HepG2 (cell line): Measurements from ENCODE around the gene A2ML1. TPM values are rescaled to one million over a fixed set of nuclear protein-coding genes. Genes with fewer than 3 reads are reported as not detected.

Source experiments
- ATAC-seq: fragments of 200-7000 bp; cut with Tn5 transposase; 3 replicates; pipeline ENCODE4 v1.9.1; 2020; ENCODE audit warnings: mild to moderate bottlenecking, moderate library complexity
- Bru-seq: library from RNA; stranded (reverse); fragments of 400-500 nt; gene quantifications from one replicate; lab custom pipeline; 2021; lab: Mats Ljungman, UMichigan
- BruChase-seq, 2 experiments: library from RNA; stranded (reverse); fragments of 400-500 nt; gene quantifications; one replicate each; lab custom pipeline; 2021; lab: Mats Ljungman, UMichigan
- BruUV-seq: library from RNA; stranded (reverse); fragments of 400-500 nt; replicated peaks from 2 replicates; lab custom pipeline; 2021; lab: Mats Ljungman, UMichigan
- CTCF ChIA-PET: fragments of 300-600 bp; formaldehyde crosslinking; extraction: SDS; loops from one replicate; lab custom pipeline; 2021; ENCODE audit warnings: low total read pairs, inconsistent platforms, low intra/inter-chr PET ratio; lab: Yijun Ruan, JAX
- POLR2A ChIA-PET: fragments of 350-600 bp; sonication (Branson Sonifier 250); formaldehyde crosslinking; loops from one replicate; lab custom pipeline; 2020; ENCODE audit warnings: antibody characterized with exemption, inconsistent platforms; lab: Yijun Ruan, JAX
- DNase-seq: peaks from one replicate; pipeline ENCODE4 v3.0.0-alpha.2; 2015; ENCODE audit warnings: low spot score
- FAIRE-seq: peaks from 3 replicates; lab custom pipeline; 2011; peaks lifted over from hg19 to GRCh38; lab: Jason Lieb, UNC
- H2AFZ ChIP-seq: one replicate; pipeline ENCODE4 v1.6.1; 2011; ENCODE audit warnings: low read length, inconsistent platforms
- H3K27ac ChIP-seq: fragments of 300-600 bp; 3 replicates; pipeline ENCODE4 v1.8.0; 2011; ENCODE audit warnings: mixed run types, mild to moderate bottlenecking, mixed read lengths, low read length, inconsistent platforms; ENCODE audit not compliant: insufficient read depth; ENCODE audit errors: extremely low read length
- H3K27me3 ChIP-seq, 2 experiments: fragments of 200-600 bp in 1 of 2; 2 replicates in 1 of 2; 3 replicates in 1 of 2; pipeline versions ENCODE4 v1.6.0 to v1.8.0; 2011; ENCODE audit warnings: low read length in 2 of 2, mild to moderate bottlenecking in 2 of 2, moderate library complexity in 2 of 2, inconsistent platforms in 1 of 2; ENCODE audit not compliant: insufficient read depth in 2 of 2, control insufficient read depth in 1 of 2
- H3K36me3 ChIP-seq, 2 experiments: fragments of 200-600 bp in 1 of 2; replicated peaks in 1 of 2; 2 replicates in 1 of 2; 3 replicates in 1 of 2; pipeline versions ENCODE4 v1.5.1 to v1.8.0; 2011; ENCODE audit warnings: low read length in 2 of 2, inconsistent platforms in 1 of 2; ENCODE audit not compliant: insufficient read depth in 2 of 2, control insufficient read depth in 1 of 2
- H3K4me1 ChIP-seq: 2 replicates; pipeline ENCODE4 v1.5.1; 2012; ENCODE audit warnings: low read length, inconsistent platforms; ENCODE audit not compliant: insufficient read depth
- H3K4me2 ChIP-seq: 2 replicates; pipeline ENCODE4 v1.6.0; 2011; ENCODE audit warnings: low read depth, low read length, inconsistent platforms
- H3K4me3 ChIP-seq, 3 experiments: fragments of 200-600 bp in 1 of 3; sonication (generic), shearing (Covaris generic) in 1 of 3; replicated peaks in 1 of 3; 2 replicates each; pipeline ENCODE4 v1.5.1; 2011 to 2016; ENCODE audit warnings: low read length in 3 of 3, inconsistent platforms in 2 of 3, low read depth in 2 of 3, mild to moderate bottlenecking in 2 of 3, control low read depth in 1 of 3, mixed read lengths in 1 of 3; ENCODE audit not compliant: insufficient read depth in 1 of 3
- H3K79me2 ChIP-seq: one replicate; pipeline ENCODE4 v1.6.1; 2011; ENCODE audit warnings: low read length, inconsistent platforms; ENCODE audit not compliant: insufficient read depth
- H3K9ac ChIP-seq: 2 replicates; pipeline ENCODE4 v1.6.0; 2011; ENCODE audit warnings: mild to moderate bottlenecking, low read depth, low read length, inconsistent platforms; ENCODE audit not compliant: insufficient read depth
- H3K9me3 ChIP-seq: 2 replicates; pipeline ENCODE4 v1.5.1; 2012; ENCODE audit warnings: mild to moderate bottlenecking, low read length
- H4K20me1 ChIP-seq: 2 replicates; pipeline ENCODE4 v1.6.0; 2011; ENCODE audit warnings: inconsistent platforms, mild to moderate bottlenecking, low read length, moderate library complexity; ENCODE audit not compliant: insufficient read depth
- ATF7 ChIP-seq, 2 experiments: fragments of 450-650 bp in 1 of 2; sonication (generic) in 1 of 2; formaldehyde crosslinking in 1 of 2; IDR thresholded peaks; 2 replicates each; pipeline versions ENCODE4 v1.4.0 to v1.6.1; 2016 to 2020; ENCODE audit warnings: antibody characterized with exemption in 1 of 2, mild to moderate bottlenecking in 1 of 2, missing genetic modification reagents in 1 of 2
- ESRRA ChIP-seq: sonication (generic); formaldehyde crosslinking; IDR thresholded peaks from 2 replicates; pipeline ENCODE4 v1.5.1; 2020; ENCODE audit warnings: mild to moderate bottlenecking, low read depth, missing genetic modification reagents
- FOXO4 ChIP-seq: sonication (generic); formaldehyde crosslinking; conservative IDR thresholded peaks from 2 replicates; pipeline ENCODE4 v1.8.1; 2023; ENCODE audit warnings: missing genetic modification reagents
- KDM4B ChIP-seq: sonication (generic); formaldehyde crosslinking; IDR thresholded peaks from 2 replicates; pipeline ENCODE4 v1.4.0; 2020; ENCODE audit warnings: missing genetic modification reagents
- MAFF ChIP-seq: IDR thresholded peaks from 2 replicates; pipeline ENCODE4 v1.6.1; 2011; ENCODE audit warnings: low read depth, low read length, improper control_type of control experiment
- NR2F6 ChIP-seq, 2 experiments: IDR thresholded peaks; 2 replicates each; pipeline ENCODE4 v1.6.1; 2016; ENCODE audit warnings: antibody characterized with exemption in 1 of 2, mild to moderate bottlenecking in 1 of 2
- SMARCE1 ChIP-seq: fragments of 450-650 bp; IDR thresholded peaks from 2 replicates; pipeline ENCODE4 v1.6.1; 2017; ENCODE audit warnings: borderline replicate concordance
- ZBTB40 ChIP-seq, 2 experiments: fragments of 450-650 bp in 1 of 2; sonication (generic) in 1 of 2; formaldehyde crosslinking in 1 of 2; IDR thresholded peaks; 2 replicates each; pipeline versions ENCODE4 v1.6.1 to v1.8.0; 2016 to 2022; ENCODE audit warnings: antibody characterized with exemption in 1 of 2, mild to moderate bottlenecking in 1 of 2, missing genetic modification reagents in 1 of 2
- ZFY ChIP-seq: sonication (generic); formaldehyde crosslinking; IDR thresholded peaks from 2 replicates; pipeline ENCODE4 v1.4.0; 2020; ENCODE audit warnings: missing genetic modification reagents
- WGBS: methylation state at CpG from one replicate; pipeline ENCODE4 v1.1.6; 2017; ENCODE audit warnings: low lambda C conversion rate; 5-methylcytosine and 5-hydroxymethylcytosine counted together
- in situ Hi-C: cut with HindIII; loops from 2 replicates; pipeline ENCODE4 v1.10.0; 2017; ENCODE audit warnings: low pct_unique_long_range_greater_than_20kb; ENCODE audit not compliant: extremely low pct_ligation_motif_present
- intact Hi-C: fragments of 100-400 bp; cut with micrococcal nuclease; formaldehyde crosslinking; loops from one replicate; pipeline ENCODE4 v1.10.0; 2022; ENCODE audit not compliant: unreplicated experiment
- long read RNA-seq, 2 experiments: library from RNA in 1 of 2; library from polyadenylated mRNA in 1 of 2; stranded (forward) in 1 of 2; unstranded in 1 of 2; transcript quantifications; one replicate each; pipeline ENCODE4 v2.0.0, GENCODE V29; 2019 to 2022
- polyA minus RNA-seq, 3 experiments: library from RNA; depleted of rRNA, polyadenylated mRNA; stranded (reverse); fragments of >200 nt; gene quantifications; 2 replicates each; pipeline ENCODE4 v1.2.3, GENCODE V29; 2011; ENCODE audit warnings: low replicate concordance in 1 of 3
- polyA plus RNA-seq, 8 experiments: library from polyadenylated mRNA; depleted of rRNA in 3 of 8; stranded (reverse) in 7 of 8; unstranded in 1 of 8; fragments of >200 nt; fragmentation: Illumina TruSeq in 4 of 8; extraction: Trizol in 4 of 8; gene quantifications; 2 replicates each; pipeline versions ENCODE4 v1.2.1 to v1.2.3, GENCODE V29; 2011 to 2016; ENCODE audit warnings: low read depth in 4 of 8, missing spikeins in 1 of 8, mixed read lengths in 1 of 8; ENCODE audit not compliant: insufficient read depth in 1 of 8
- total RNA-seq, 5 experiments: library from RNA; depleted of rRNA; stranded (reverse); fragments of >200 nt; fragmentation: Illumina TruSeq; extraction: Trizol; gene quantifications; 2 replicates each; pipeline ENCODE4 v1.2.3, GENCODE V29; 2016; ENCODE audit warnings: low read depth in 1 of 5

A2ML1 gene
- not detected in 2 replicates for total RNA-seq (2016; rRNA removed; fragmentation: Illumina TruSeq; extraction: Trizol)
- total RNA-seq (2016; cell fraction: cytosol; rRNA removed; fragmentation: Illumina TruSeq; extraction: Trizol; ENCODE audit: low read depth), result not detected in 2 replicates
- total RNA-seq (2016; cell fraction: insoluble cytoplasmic fraction; rRNA removed; fragmentation: Illumina TruSeq; extraction: Trizol), result not detected in 2 replicates
- total RNA-seq (2016; cell fraction: membrane; rRNA removed; fragmentation: Illumina TruSeq; extraction: Trizol), result not detected in 2 replicates
- not detected in 2 replicates for total RNA-seq (2016; cell fraction: nucleus; rRNA removed; fragmentation: Illumina TruSeq; extraction: Trizol)
- not detected in 2 replicates for polyA plus RNA-seq (2011; rRNA removed)
- not detected in 2 replicates for polyA plus RNA-seq (2011; cell fraction: cytosol; rRNA removed)
- polyA plus RNA-seq (2011; cell fraction: nucleus; rRNA removed), result not detected in 2 replicates
- not detected in 2 replicates for polyA plus RNA-seq (2012)
- not detected in 2 replicates for polyA plus RNA-seq (2016; cell fraction: cytosol; fragmentation: Illumina TruSeq; extraction: Trizol; ENCODE audit: low read depth)
- polyA plus RNA-seq (2016; cell fraction: insoluble cytoplasmic fraction; fragmentation: Illumina TruSeq; extraction: Trizol; ENCODE audit: low read depth), result not detected in 2 replicates
- not detected in 2 replicates for polyA plus RNA-seq (2016; cell fraction: membrane; fragmentation: Illumina TruSeq; extraction: Trizol; ENCODE audit: low read depth)
- not detected in 2 replicates for polyA plus RNA-seq (2016; cell fraction: nucleus; fragmentation: Illumina TruSeq; extraction: Trizol; ENCODE audit: insufficient read depth, low read depth)
- 0.09 TPM in 1 of 2 replicates, not detected in the other for polyA minus RNA-seq (2011; rRNA and poly(A)+ RNA removed; ENCODE audit: low replicate concordance)
- not detected in 2 replicates for polyA minus RNA-seq (2011; cell fraction: cytosol; rRNA and poly(A)+ RNA removed)
- polyA minus RNA-seq (2011; cell fraction: nucleus; rRNA and poly(A)+ RNA removed), result not detected in 2 replicates
- not detected for Bru-seq, nascent RNA
- BruChase-seq, experiment 1, labeled RNA remaining after a 6-hour chase, result not detected
- BruChase-seq, experiment 2, labeled RNA remaining after a 2-hour chase, result percentile 1 among the genes with signal in this experiment
- long read RNA-seq, experiment 1, result 0 reads
- long read RNA-seq, experiment 2, result 0 reads

DNA sequence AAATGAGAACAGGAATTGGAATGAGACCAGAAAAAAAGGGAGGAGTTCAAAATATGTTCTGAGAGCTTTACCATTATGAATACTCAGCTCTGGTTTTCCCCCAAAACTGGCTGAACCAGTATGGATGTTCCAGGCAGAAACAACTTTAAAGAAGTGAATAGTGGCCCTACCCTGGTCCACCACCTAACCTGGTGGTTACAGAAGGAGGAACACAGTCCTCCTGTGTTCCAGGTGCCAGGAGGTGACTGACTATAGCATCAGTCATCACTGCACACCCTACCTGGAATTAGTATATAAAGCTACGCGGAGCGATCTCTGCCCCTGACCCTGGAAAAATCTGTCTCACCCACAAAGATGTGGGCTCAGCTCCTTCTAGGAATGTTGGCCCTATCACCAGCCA is at the start of gene A2ML1:
Gene A2ML1 (plus strand): TSS at position 324 of the 400 bp plus-strand sequence. CDS start 31 bp downstream, at position 355.
- ATAC-seq (no peak), FAIRE-seq (no peak), DNase-seq (no peak)
- no peaks in the 10 kb centered on the region for H3K36me3 ChIP-seq
- WGBS, result no CpG with 5 or more reads among the region's 3 CpGs
- no peak within 1 kb of the TSS for H3K9ac ChIP-seq
- in situ Hi-C loops (no loop called here), intact Hi-C loops (loop anchor here (2.0 kb wide), 1 partner anchor 139 kb away; no protein-coding TSS in a partner anchor)
- no peak within 1 kb of the TSS for H3K27ac ChIP-seq
- ChIA-PET CTCF (no interaction called here), POLR2A (no interaction called here)
- no TSS peak for BruUV-seq
- no peaks in the 10 kb centered on the region for H3K9me3 ChIP-seq
- no peak within 1 kb of the TSS for H3K4me3 ChIP-seq
- peaks cover 0 to 2% of the 10 kb centered on the region in 2 experiments; a peak in 3 of 5 replicates for H3K27me3 ChIP-seq
- H3K79me2 ChIP-seq, result no peaks in the 10 kb centered on the region
- no peak within 1 kb of the TSS for H3K4me2 ChIP-seq
- H4K20me1 ChIP-seq, result no peaks in the 10 kb centered on the region
- H3K4me1 ChIP-seq, result no peaks in the 10 kb centered on the region
- H2AFZ ChIP-seq, result no peak within 1 kb of the TSS
- no peak for TF ChIP-seq ZBTB40 (IDR thresholded peaks at IDR 0.05)
- no peak for TF ChIP-seq ZBTB40 (CRISPR knock-in tag; IDR thresholded peaks at IDR 0.05)
- no peak for TF ChIP-seq ZFY (CRISPR knock-in tag)
- TF ChIP-seq SMARCE1, result no peak
- TF ChIP-seq FOXO4, result no peak
- no peak for TF ChIP-seq MAFF
- TF ChIP-seq ATF7 (IDR thresholded peaks at IDR 0.05), result no peak
- no peak for TF ChIP-seq ATF7 (CRISPR knock-in tag; IDR thresholded peaks at IDR 0.05)
- TF ChIP-seq KDM4B (CRISPR knock-in tag), result no peak
- no peak for TF ChIP-seq ESRRA (CRISPR knock-in tag)
- TF ChIP-seq NR2F6 (IDR thresholded peaks at IDR 0.05), result no peak
- TF ChIP-seq NR2F6 (CRISPR knock-in tag; IDR thresholded peaks at IDR 0.05), result no peak
